Measurements from ENCODE around the gene TAB2. TPM values are rescaled to one million over a fixed set of nuclear protein-coding genes. Genes with fewer than 3 reads are reported as not detected.

TAB2 gene
- total RNA-seq, 1 donor from 2014 or later, result 65.8 TPM

- no peak overlapping the region for H3K4me3 ChIP-seq
- H3K27ac ChIP-seq, result no peak overlapping the region
- DNase-seq (no peak), ATAC-seq (no peak)
- no peaks in the 10 kb centered on the region for H3K9me3 ChIP-seq
- TF ChIP-seq CTCF (IDR thresholded peaks at IDR 0.05), result no peak
- no peaks in the 10 kb centered on the region for H3K4me1 ChIP-seq
- no peaks in the 10 kb centered on the region for H3K27me3 ChIP-seq
- intact Hi-C loops (cut with DNase I), result no loop called here
- peaks cover 29% of the 10 kb centered on the region for H3K36me3 ChIP-seq
Observed at GRCh38 chr6:149409617-149410016, 92.1 kb downstream of the TAB2 start.

GRCh38 chr6:149410557-149410956 lies 93.0 kb downstream of the TAB2 start:
- intact Hi-C loops (cut with DNase I), result no loop called here
- no peak for TF ChIP-seq CTCF (IDR thresholded peaks at IDR 0.05)
- Histone ChIP-seq H3K27ac (no peak overlapping the region), H3K36me3 (peaks cover 29% of the 10 kb centered on the region), H3K4me1 (no peaks in the 10 kb centered on the region), H3K4me3 (no peak overlapping the region), H3K9me3 (no peaks in the 10 kb centered on the region), H3K27me3 (no peaks in the 10 kb centered on the region)
- DNase-seq (no peak), ATAC-seq (no peak)

- no peaks in the 10 kb centered on the region for H3K9me3 ChIP-seq
- TF ChIP-seq CTCF (IDR thresholded peaks at IDR 0.05), result no peak
- no peak overlapping the region for H3K27ac ChIP-seq
- H3K27me3 ChIP-seq, result no peaks in the 10 kb centered on the region
- ATAC-seq (peak; percentile 58), DNase-seq (no peak)
- peaks cover 19% of the 10 kb centered on the region for H3K36me3 ChIP-seq
- no peak overlapping the region for H3K4me3 ChIP-seq
- intact Hi-C loops (cut with DNase I), result no loop called here
- H3K4me1 ChIP-seq, result no peaks in the 10 kb centered on the region
Observed at GRCh38 chr6:149414009-149414408, 96.5 kb downstream of the TAB2 start.

- no peak for TF ChIP-seq CTCF (IDR thresholded peaks at IDR 0.05)
- H3K9me3 ChIP-seq, result no peaks in the 10 kb centered on the region
- H3K4me1 ChIP-seq, result no peaks in the 10 kb centered on the region
- peaks cover 11% of the 10 kb centered on the region for H3K36me3 ChIP-seq
- H3K4me3 ChIP-seq, result no peak overlapping the region
- no peak for DNase-seq
- no peaks in the 10 kb centered on the region for H3K27me3 ChIP-seq
- no peak overlapping the region for H3K27ac ChIP-seq
- intact Hi-C loops (cut with DNase I), result loop anchor here (5.0 kb wide), 1 partner anchor 213 kb away; no protein-coding TSS in a partner anchor
- no peak for ATAC-seq
Observed at GRCh38 chr6:149414821-149415220, 97.3 kb downstream of the TAB2 start.

GRCh38 chr6:149419696-149420404 lies 102.3 kb downstream of the TAB2 start:
- TF ChIP-seq CTCF (IDR thresholded peaks at IDR 0.05), result no peak
- no peak overlapping the region for H3K27ac ChIP-seq
- ATAC-seq (no peak), DNase-seq (no peak)
- H3K27me3 ChIP-seq, result no peaks in the 10 kb centered on the region
- no peaks in the 10 kb centered on the region for H3K9me3 ChIP-seq
- no peaks in the 10 kb centered on the region for H3K36me3 ChIP-seq
- peaks cover 7% of the 10 kb centered on the region for H3K4me1 ChIP-seq
- intact Hi-C loops (cut with DNase I), result loop anchor here (5.0 kb wide), 1 partner anchor 218 kb away; no protein-coding TSS in a partner anchor
- no peak overlapping the region for H3K4me3 ChIP-seq

Data from upper lobe of right lung (tissue), 1 donor.